GM21381 (cell line): ENCODE data around the gene HEMK1.

ENCODE experiments used
- ATAC-seq: cut with Tn5 transposase; IDR thresholded peaks from one replicate; pipeline ENCODE4 v1.9.1; 2021; ENCODE audit warnings: mild to moderate bottlenecking, moderate library complexity; ENCODE audit not compliant: unreplicated experiment

Gene HEMK1

GRCh38 chr3:50542177-50543034 is 26.9 kb upstream of the HEMK1 start:
- no peak for ATAC-seq

- ATAC-seq = no peak
Measured at GRCh38 chr3:50545781-50546180, 23.5 kb upstream of the HEMK1 start.

- no peak for ATAC-seq
Measured at GRCh38 chr3:50549226-50549625, 20.1 kb upstream of the HEMK1 start.

- no peak for ATAC-seq
Measured at GRCh38 chr3:50550079-50550736, 19.1 kb upstream of the HEMK1 start.

GRCh38 chr3:50551054-50551659 is 18.2 kb upstream of the HEMK1 start:
- no peak for ATAC-seq

- ATAC-seq = no peak
Measured at GRCh38 chr3:50551681-50552435, 17.5 kb upstream of the HEMK1 start.

- ATAC-seq = no peak
Measured at GRCh38 chr3:50552598-50552997, 16.7 kb upstream of the HEMK1 start.

GRCh38 chr3:50554553-50554952 is 14.8 kb upstream of the HEMK1 start:
- no peak for ATAC-seq

- no peak for ATAC-seq
Measured at GRCh38 chr3:50557106-50557505, 12.2 kb upstream of the HEMK1 start.

- no peak for ATAC-seq
Measured at GRCh38 chr3:50557915-50558314, 11.4 kb upstream of the HEMK1 start.

- no peak for ATAC-seq
Measured at GRCh38 chr3:50559702-50560101, 9.6 kb upstream of the HEMK1 start.

- no peak for ATAC-seq
Measured at GRCh38 chr3:50562861-50563260, 6.5 kb upstream of the HEMK1 start.

- no peak for ATAC-seq
Measured at GRCh38 chr3:50563867-50564266, 5.5 kb upstream of the HEMK1 start.

- ATAC-seq = no peak
Measured at GRCh38 chr3:50564321-50564720, 5.0 kb upstream of the HEMK1 start.

GRCh38 chr3:50567011-50567385 is 2.3 kb upstream of the HEMK1 start:
- no peak for ATAC-seq

- ATAC-seq = peak; percentile 79
Measured at GRCh38 chr3:50567386-50568167, 1.7 kb upstream of the HEMK1 start, which contains the start of gene C3orf18. Gene C3orf18 (minus strand): TSS chr3:50567747. CDS start chr3:50565699, 2,048 bp downstream.

- ATAC-seq = no peak
Measured at GRCh38 chr3:50570508-50571279, 1.4 kb downstream of the HEMK1 start.

GRCh38 chr3:50571486-50571885 is 2.2 kb downstream of the HEMK1 start:
- ATAC-seq = no peak

- ATAC-seq = no peak
Measured at GRCh38 chr3:50572158-50572557, 2.8 kb downstream of the HEMK1 start.
